ENCODE data around the gene CRYGC. TPM values are rescaled to one million over a fixed set of nuclear protein-coding genes. Genes with fewer than 3 reads are reported as not detected.

The CRYGC gene
- total RNA-seq = not detected

GRCh38 chr2:208129744-208130711 lies at the start of gene CRYGC:
TSS of gene CRYGC (minus strand) at chr2:208129828. CDS start at chr2:208129792, 36 bp downstream.

GRCh38 chr2:208163489-208163888 lies 33.9 kb upstream of the CRYGC start, which contains the start of gene CRYGA:
TSS of gene CRYGA (minus strand) at chr2:208163589. CDS start at chr2:208163556, 33 bp downstream.

GRCh38 chr2:208146006-208146405 lies 16.4 kb upstream of the CRYGC start, which contains the start of gene CRYGB:
TSS of gene CRYGB (minus strand) at chr2:208146158. CDS start at chr2:208146120, 38 bp downstream.

GRCh38 chr2:208124013-208124715 lies 5.5 kb downstream of the CRYGC start, which contains the start of gene CRYGD:
TSS of gene CRYGD (minus strand) at chr2:208124524. CDS start at chr2:208124473, 51 bp downstream.

Other genes with a start within 250 kb of the CRYGC start
- gene PLEKHM3, start 104.3 kb downstream of the CRYGC start, total RNA-seq = 68.9 TPM
- gene CRYGD, start 5.3 kb downstream of the CRYGC start, total RNA-seq = not detected
- gene CRYGB, start 16.3 kb upstream of the CRYGC start, total RNA-seq = not detected
- not detected for gene CRYGA, start 33.8 kb upstream of the CRYGC start, total RNA-seq
- gene C2orf80, start 60.2 kb upstream of the CRYGC start, total RNA-seq = 21.0 TPM
- gene IDH1, start 125.2 kb upstream of the CRYGC start, total RNA-seq = 169 TPM
- gene PIKFYVE, start 136.4 kb upstream of the CRYGC start, total RNA-seq = 63.9 TPM